GM23338 (cell line): ENCODE results near the gene ERP27.

Experiments used
- CTCF ChIP-seq, 2 experiments: fragments of 200-600 bp in 1 of 2; sonication (generic) in 1 of 2; conservative IDR thresholded peaks; 2 replicates each; pipeline versions ENCODE4 v1.5.1 to v1.6.1; 2016 to 2017; ENCODE audit warnings: antibody characterized with exemption in 2 of 2, low read depth in 2 of 2, mild to moderate bottlenecking in 2 of 2, moderate library complexity in 1 of 2
- EZH2 ChIP-seq: fragments of 200-600 bp; sonication (generic); IDR thresholded peaks from one replicate; pipeline ENCODE4 v1.8.0; 2017; ENCODE audit warnings: antibody characterized with exemption, mild to moderate bottlenecking, low read depth; ENCODE audit not compliant: unreplicated experiment
- POLR2AphosphoS5 ChIP-seq: IDR thresholded peaks from 2 replicates; pipeline ENCODE4 v1.6.1; 2016; ENCODE audit warnings: antibody characterized with exemption, low read depth

GRCh38 chr12:14981049-14981448 lies 42.7 kb upstream of the ERP27 start:
- TF ChIP-seq POLR2AphosphoS5 = no peak
- no peak for TF ChIP-seq CTCF (conservative IDR thresholded peaks at IDR 0.05; ENCODE audit: low read depth in 2 of 2)
- TF ChIP-seq EZH2 = no peak
